PFSK-1 (cell line): Measurements from ENCODE around the gene PRPF8.

Experiments
- POLR2AphosphoS5 ChIP-seq: IDR thresholded peaks from 2 replicates; pipeline ENCODE4 v1.6.1; 2012; ENCODE audit warnings: low read depth, mild to moderate bottlenecking, control low read depth, low read length, moderate library complexity
- SIN3A ChIP-seq: IDR thresholded peaks from 2 replicates; pipeline ENCODE4 v1.6.1; 2012; ENCODE audit warnings: mild to moderate bottlenecking, low read length, moderate library complexity, borderline replicate concordance; ENCODE audit not compliant: insufficient read depth
- TAF1 ChIP-seq: IDR thresholded peaks from 2 replicates; pipeline ENCODE4 v1.6.1; 2012; ENCODE audit warnings: low read length, control low read depth, borderline replicate concordance; ENCODE audit not compliant: insufficient read depth
- TF ChIP-seq, protein P1 (sequence below), 2 experiments: IDR thresholded peaks; 2 replicates each; pipeline versions ENCODE4 v1.6.1 to v1.8.0; 2011 to 2012; ENCODE audit warnings: low read depth in 2 of 2, low read length in 2 of 2, control low read depth in 1 of 2, inconsistent platforms in 1 of 2, mild to moderate bottlenecking in 1 of 2, moderate library complexity in 1 of 2; ENCODE audit not compliant: insufficient read depth in 1 of 2

DNA sequence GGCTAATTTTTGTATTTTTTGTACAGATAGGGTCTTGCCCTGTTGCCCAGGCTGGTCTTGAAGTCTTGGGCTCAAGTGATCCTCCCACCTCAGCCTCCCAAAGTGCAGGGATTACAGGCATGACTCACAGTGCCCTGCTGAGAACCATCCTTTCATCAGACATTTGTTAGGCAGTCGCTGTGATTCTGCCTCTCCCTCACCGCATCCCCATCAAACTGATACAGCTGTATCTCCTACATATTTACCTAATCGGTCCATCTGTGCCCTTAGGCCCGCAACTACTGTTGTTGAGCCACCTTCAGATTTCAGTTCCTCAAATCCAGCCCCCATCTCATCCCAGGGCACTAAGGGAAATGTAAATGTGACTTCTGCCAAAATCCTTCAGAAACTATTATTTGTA lies 54.0 kb downstream of the PRPF8 start:
- TF ChIP-seq POLR2AphosphoS5 (no peak), TAF1 (no peak), SIN3A (no peak)
- TF ChIP-seq, protein P1, sequence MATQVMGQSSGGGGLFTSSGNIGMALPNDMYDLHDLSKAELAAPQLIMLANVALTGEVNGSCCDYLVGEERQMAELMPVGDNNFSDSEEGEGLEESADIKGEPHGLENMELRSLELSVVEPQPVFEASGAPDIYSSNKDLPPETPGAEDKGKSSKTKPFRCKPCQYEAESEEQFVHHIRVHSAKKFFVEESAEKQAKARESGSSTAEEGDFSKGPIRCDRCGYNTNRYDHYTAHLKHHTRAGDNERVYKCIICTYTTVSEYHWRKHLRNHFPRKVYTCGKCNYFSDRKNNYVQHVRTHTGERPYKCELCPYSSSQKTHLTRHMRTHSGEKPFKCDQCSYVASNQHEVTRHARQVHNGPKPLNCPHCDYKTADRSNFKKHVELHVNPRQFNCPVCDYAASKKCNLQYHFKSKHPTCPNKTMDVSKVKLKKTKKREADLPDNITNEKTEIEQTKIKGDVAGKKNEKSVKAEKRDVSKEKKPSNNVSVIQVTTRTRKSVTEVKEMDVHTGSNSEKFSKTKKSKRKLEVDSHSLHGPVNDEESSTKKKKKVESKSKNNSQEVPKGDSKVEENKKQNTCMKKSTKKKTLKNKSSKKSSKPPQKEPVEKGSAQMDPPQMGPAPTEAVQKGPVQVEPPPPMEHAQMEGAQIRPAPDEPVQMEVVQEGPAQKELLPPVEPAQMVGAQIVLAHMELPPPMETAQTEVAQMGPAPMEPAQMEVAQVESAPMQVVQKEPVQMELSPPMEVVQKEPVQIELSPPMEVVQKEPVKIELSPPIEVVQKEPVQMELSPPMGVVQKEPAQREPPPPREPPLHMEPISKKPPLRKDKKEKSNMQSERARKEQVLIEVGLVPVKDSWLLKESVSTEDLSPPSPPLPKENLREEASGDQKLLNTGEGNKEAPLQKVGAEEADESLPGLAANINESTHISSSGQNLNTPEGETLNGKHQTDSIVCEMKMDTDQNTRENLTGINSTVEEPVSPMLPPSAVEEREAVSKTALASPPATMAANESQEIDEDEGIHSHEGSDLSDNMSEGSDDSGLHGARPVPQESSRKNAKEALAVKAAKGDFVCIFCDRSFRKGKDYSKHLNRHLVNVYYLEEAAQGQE (IDR thresholded peaks at IDR 0.05; ENCODE audit: insufficient read depth in 1 of 2, low read depth in 2 of 2, low read length in 2 of 2): no peak
